Neural cell (in vitro differentiated cells): Measurements from ENCODE around the gene TAF3.

Experiments
- EP300 ChIP-seq: fragments of 450-650 bp; conservative IDR thresholded peaks from 2 replicates; pipeline ENCODE4 v1.6.1; 2014; ENCODE audit warnings: antibody characterized with exemption, mild to moderate bottlenecking, moderate library complexity; ENCODE audit not compliant: poor library complexity, severe bottlenecking
- EZH2 ChIP-seq: fragments of 200-600, 300-800 bp; shearing (Covaris generic), sonication (generic); IDR thresholded peaks from 2 replicates; pipeline ENCODE4 v1.6.1; 2014; ENCODE audit warnings: antibody characterized with exemption, low read length, borderline replicate concordance, mild to moderate bottlenecking; ENCODE audit not compliant: insufficient read depth, poor library complexity, severe bottlenecking
- MXI1 ChIP-seq: fragments of 450-650 bp; conservative IDR thresholded peaks from 2 replicates; pipeline ENCODE4 v1.6.1; 2014; ENCODE audit warnings: antibody characterized with exemption, mild to moderate bottlenecking; ENCODE audit not compliant: poor library complexity, severe bottlenecking
- POLR2AphosphoS5 ChIP-seq: IDR thresholded peaks from 2 replicates; pipeline ENCODE4 v1.6.1; 2012
- RAD21 ChIP-seq: fragments of 450-650 bp; conservative IDR thresholded peaks from 2 replicates; pipeline ENCODE4 v1.6.1; 2014; ENCODE audit warnings: antibody characterized with exemption, mild to moderate bottlenecking, moderate library complexity
- SMC3 ChIP-seq: fragments of 450-650 bp; conservative IDR thresholded peaks from 2 replicates; pipeline ENCODE4 v1.6.1; 2014; ENCODE audit warnings: antibody characterized with exemption, mild to moderate bottlenecking, moderate library complexity; ENCODE audit not compliant: poor library complexity
- TAF1 ChIP-seq: IDR thresholded peaks from 2 replicates; pipeline ENCODE4 v1.6.1; 2012; ENCODE audit warnings: low read depth
- TF ChIP-seq, protein P1 (sequence below): fragments of 450-650 bp; IDR thresholded peaks from 2 replicates; pipeline ENCODE4 v1.5.1; 2014; ENCODE audit warnings: antibody characterized with exemption, mild to moderate bottlenecking, moderate library complexity; ENCODE audit not compliant: poor library complexity, severe bottlenecking

GRCh38 chr10:8048281-8049008 lies 230.1 kb downstream of the TAF3 start:
- TF ChIP-seq EZH2 (no peak), SMC3 (no peak), POLR2AphosphoS5 (no peak), EP300 (no peak), RAD21 (no peak), TAF1 (no peak), MXI1 (no peak)
- TF ChIP-seq, protein P1, sequence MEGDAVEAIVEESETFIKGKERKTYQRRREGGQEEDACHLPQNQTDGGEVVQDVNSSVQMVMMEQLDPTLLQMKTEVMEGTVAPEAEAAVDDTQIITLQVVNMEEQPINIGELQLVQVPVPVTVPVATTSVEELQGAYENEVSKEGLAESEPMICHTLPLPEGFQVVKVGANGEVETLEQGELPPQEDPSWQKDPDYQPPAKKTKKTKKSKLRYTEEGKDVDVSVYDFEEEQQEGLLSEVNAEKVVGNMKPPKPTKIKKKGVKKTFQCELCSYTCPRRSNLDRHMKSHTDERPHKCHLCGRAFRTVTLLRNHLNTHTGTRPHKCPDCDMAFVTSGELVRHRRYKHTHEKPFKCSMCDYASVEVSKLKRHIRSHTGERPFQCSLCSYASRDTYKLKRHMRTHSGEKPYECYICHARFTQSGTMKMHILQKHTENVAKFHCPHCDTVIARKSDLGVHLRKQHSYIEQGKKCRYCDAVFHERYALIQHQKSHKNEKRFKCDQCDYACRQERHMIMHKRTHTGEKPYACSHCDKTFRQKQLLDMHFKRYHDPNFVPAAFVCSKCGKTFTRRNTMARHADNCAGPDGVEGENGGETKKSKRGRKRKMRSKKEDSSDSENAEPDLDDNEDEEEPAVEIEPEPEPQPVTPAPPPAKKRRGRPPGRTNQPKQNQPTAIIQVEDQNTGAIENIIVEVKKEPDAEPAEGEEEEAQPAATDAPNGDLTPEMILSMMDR: no peak
